HG02642 (cell line): ENCODE data around the gene KLK11.

Source experiments
- ATAC-seq: cut with Tn5 transposase; IDR thresholded peaks from one replicate; pipeline ENCODE4 v1.9.1; 2021; ENCODE audit warnings: mild to moderate bottlenecking; ENCODE audit not compliant: unreplicated experiment, poor library complexity

Gene KLK11

DNA sequence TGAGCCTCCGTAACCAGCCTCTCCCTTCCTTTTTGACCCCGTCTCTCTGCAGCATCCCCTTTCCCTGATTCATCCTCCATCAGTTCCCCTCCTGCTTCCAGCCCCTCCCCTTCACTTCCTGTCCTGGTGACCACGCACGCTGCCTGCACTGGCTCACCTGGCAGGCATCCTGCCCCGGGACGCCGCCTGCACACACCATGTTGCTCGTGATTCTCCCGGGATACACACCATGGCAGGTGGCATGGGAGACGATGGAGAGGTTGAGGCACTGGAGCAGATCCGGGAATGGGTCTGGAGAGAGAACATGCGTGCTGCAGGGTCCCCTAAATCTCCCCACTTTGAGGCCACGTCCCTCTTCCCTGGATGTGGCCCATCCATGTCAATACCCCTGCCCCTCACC lies 4.2 kb upstream of the KLK11 start:
- no peak for ATAC-seq

DNA sequence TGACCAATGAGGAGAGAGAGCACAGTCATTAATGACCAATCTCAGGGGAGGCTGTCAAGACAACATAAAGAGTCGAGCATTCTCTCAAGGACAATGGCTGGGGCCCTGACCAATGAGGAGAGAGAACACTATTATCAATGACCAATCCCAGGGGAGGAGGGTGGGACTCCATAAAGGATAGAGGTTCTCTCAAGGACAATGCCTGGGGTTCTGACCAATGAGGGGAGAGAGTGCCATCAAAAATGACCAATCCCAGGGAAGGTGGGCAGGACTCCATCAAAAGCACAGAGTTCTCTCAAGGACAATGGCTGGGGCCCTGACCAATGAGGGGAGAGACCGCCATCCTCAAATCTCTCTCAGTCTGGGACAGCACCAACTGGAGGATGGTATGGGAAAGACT lies 3.3 kb upstream of the KLK11 start:
- ATAC-seq = no peak

DNA sequence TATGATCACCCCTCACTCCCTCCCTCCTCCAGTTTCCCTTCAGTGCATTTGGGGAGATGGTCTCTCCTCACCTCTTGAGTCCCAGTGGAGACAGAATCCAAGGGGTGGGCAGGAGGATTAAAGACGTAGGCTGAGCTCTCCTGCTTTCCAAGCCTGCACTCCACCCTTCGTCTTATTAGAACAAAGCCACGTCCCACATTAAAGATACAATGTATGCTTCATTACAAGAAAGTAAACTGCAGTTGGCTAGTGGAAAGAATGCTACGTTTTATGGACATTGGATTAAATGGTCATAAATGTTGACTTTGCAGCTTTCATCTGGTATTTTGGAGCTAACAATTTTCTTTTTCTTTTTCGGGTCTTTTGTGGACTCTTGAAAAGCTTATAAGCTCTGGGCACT lies 1.5 kb upstream of the KLK11 start:
- no peak for ATAC-seq

DNA sequence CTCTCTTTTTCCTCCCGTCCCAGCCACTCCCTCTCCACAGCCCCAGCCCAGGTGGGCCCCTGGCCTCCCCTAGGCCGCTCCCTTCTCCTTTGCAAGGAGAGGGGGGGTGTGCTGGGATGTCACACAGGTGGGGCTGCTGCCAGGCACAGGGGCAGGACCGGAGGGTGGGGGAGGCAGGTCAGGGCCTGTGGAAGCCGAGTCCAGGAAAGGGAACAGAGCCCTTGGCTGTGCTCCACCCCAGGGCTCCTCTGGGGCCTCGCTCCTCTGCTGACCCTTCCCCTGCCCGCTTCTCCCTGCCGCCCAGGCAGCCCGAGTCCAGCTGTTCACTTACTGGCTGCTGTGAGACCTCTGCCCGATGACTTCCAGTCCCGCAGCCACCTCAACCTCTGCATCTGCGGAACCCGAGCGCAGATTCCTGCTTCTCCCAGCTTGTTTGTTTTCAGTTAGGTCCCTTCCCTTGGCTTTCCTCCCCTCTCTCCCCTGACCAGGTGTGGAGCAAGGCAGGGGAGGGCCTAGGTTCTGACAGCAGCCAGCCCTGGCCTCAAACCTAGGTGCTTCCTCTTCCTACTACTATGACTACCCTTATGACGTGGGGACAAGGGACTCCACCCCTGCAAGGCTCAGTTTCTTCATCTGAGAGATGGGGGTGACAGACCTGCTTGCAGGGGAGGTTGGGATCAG lies 850 bp upstream of the KLK11 start:
- ATAC-seq = no peak

DNA sequence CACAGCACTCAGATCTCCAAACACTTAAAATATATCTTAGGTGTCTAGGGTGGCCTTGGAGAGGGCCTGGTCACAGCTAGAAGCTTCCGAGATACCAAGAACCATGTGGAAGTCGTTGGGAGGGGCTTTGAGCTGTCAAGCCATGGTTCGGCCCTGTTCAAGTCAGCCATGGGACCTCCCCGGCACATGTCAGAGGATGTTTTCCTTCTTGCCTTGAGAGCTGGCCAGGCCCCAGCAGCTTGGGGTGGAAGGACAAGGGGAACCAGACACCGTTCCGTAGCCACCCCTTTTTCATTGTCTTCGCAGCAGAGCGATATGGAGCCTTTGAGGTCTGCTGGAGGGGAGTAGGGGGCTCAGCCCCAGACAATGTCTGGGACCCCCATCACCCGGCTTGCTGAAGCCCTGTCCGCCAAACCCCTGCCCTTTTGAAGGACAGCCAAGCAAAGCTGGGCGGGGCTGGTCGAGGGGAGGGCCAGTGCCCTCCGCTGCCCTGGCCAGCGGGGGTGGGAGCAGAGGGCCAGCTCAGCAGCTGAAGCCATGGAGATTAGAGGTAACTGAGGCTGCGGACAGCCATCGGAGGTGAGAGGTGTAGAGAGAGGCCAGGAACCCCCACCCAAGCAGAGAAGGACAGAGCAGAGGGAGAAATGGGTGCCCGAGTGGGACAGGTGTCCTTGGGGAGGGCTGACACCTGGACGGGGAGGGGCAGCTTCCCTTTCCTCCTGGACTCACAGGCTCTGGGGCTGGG lies 435 bp downstream of the KLK11 start:
- ATAC-seq = no peak

DNA sequence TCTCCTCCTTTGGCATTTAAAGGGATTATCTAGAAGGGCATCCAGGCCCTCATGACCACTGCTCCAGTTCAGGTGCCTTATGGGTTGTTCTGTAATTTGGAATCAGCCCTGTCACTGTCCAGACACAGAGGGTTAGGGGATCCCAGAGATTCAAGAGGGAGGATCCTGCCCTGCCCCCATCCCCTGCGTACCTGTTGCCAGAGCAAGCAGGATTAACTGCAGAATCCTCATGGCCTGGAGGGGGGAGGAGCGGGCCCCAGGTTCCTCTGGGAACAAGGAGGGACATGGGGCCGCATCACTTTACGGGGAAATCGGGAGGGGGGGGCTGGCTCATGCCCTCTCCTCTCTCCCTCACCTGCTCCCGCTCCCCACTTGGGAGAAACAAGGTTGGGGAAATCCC lies 1.0 kb downstream of the KLK11 start:
- ATAC-seq = no peak

DNA sequence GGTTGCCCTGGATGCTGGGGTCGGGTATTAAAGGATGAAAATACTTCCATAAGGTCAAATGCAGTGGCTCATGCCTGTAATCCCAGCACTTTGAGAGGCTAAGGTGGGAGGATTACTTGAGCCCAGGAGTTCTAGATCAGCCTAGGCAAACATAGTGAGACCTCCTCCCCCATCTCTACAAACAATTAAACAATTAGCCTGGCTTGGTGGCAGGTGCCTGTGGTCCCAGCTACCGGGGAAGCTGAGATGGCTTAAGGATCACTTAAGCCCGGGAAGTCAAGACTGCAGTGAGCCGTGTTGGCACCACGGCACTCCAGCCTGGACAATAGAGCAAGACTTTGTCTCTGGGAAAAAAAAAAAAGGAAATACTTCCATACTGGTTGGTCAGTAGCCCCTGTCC lies 1.5 kb downstream of the KLK11 start:
- no peak for ATAC-seq

DNA sequence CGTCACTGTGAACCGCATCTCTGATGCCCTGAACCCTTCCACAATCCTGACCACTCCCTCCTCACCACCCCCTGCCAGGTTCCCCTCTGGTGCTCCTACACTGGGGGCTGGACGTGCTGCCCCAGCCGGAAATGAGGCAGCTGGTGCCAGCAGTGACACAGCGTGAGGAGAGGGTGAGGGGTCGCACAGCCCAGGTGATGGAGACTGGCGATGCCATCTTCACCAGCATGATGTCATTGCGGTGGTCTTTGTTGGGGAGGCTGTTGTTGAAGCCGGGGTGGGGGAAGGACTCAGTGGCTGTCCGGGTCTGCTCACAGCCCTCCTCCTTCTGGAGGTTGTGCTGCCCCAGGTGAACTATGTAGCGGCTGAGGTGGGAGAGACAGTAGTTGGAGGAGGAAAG lies 2.5 kb downstream of the KLK11 start:
- ATAC-seq = no peak

DNA sequence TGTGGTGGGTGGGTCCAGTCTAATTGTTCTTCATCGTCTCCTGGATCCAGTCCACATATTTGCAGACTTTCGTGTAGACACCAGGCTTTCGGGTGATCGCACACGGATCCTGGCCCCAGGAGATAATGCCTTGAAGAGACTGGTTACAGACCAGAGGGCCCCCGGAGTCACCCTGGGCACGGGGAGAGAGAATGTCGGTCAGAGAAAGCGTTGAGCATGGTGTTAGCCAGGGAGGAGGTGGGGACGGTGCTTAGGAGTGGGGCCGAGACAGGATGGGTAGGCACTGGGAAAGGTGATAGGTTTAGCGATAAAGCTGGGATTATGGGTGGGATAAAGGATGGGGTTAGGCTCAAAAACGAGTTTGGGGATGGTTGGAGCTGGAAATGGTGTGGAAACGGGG lies 3.9 kb downstream of the KLK11 start:
- ATAC-seq = no peak

DNA sequence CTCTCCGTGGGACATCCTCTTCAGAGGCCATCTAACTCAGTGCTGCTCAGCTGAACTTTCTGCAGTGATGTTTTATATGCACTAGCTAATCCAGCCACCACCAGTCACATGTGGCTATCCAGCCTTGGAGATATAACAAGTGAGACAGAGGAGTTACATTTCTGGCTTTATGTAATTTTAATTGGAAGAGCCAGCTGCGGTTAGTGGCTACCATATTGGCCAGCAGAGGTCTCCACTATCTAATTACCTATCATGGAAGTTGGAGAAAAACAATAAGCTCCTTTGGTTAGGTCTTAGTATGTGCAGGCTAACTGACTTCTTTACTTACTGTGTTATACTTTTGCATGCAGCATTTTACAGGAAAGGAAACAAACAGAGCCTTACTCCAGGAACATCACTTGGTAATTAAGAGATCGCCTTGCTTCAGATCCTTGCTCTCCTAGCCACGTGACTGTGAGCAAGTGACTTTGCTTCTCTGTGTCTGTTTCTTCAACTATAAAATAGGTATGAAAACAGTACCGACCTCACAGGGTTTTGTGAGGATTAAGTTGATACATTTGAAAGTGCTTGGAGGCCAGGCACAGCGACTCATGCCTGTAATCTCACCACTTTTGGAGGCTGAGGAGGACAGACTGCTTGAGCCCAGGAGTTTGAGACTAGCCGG lies 5.3 kb downstream of the KLK11 start:
- ATAC-seq = no peak

DNA sequence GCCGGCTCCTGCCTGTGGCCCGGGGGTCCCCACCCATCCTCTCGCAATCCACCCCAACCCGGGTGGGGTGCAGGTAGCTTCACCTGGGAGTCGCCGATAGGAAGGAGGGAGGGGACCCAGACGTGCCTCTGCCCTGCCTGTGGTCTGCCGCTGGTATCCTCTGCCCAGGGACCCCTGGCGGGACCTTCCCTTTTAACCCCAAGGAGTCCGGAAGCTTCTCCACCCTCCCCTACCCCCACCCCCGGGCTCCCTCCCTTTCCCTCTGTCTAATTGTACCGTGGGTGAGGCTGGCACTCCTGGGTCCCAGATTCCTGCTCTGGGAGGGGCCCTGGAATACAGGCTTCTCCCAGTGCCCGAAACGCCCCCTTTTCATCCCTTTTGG lies 6.9 kb downstream of the KLK11 start, which contains the start of gene KLK10:
TSS of gene KLK10 (minus strand) at position 166 of the 382 bp plus-strand sequence. CDS start 579 bp downstream, outside the sequence.
- ATAC-seq = no peak

DNA sequence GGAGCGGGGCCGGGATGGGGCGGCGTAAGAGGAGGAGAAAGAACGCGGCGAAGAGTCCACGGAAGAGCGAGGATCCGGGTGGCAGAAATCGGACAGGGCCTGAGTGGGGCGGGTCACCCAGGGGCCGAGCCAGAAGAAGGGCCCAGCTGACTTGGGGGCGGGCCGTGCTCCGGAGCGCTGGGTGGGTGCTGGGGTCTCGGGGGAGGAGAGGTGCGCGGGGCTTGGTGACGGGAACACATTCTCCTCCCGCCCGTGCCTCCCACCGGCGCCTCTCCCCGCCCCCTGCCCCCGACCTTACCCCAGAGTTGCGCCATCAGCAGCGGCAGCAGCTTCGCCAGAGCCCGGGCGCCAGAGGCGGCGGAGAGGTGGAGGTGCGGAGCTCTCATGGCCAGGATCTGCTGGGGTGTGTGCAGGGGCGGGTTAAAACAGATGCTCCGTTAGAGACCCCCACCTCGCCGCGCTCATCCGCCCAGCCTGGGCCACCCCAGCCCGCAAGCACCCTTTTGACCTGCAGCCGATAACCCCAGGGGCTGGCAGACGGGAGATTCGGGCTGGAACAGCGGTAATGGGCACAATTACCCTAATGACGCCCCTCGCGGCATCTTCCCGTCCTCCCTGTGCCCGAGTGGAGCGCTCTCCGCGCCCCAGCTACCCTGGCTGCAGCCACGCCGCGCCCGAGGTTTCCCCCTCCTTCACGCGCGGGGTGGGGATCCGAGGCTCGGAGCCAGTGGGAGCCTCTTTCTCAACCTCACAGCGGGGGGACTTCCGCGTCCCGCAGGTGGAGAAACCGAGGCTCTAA lies 7.5 kb downstream of the KLK11 start:
- ATAC-seq = no peak

DNA sequence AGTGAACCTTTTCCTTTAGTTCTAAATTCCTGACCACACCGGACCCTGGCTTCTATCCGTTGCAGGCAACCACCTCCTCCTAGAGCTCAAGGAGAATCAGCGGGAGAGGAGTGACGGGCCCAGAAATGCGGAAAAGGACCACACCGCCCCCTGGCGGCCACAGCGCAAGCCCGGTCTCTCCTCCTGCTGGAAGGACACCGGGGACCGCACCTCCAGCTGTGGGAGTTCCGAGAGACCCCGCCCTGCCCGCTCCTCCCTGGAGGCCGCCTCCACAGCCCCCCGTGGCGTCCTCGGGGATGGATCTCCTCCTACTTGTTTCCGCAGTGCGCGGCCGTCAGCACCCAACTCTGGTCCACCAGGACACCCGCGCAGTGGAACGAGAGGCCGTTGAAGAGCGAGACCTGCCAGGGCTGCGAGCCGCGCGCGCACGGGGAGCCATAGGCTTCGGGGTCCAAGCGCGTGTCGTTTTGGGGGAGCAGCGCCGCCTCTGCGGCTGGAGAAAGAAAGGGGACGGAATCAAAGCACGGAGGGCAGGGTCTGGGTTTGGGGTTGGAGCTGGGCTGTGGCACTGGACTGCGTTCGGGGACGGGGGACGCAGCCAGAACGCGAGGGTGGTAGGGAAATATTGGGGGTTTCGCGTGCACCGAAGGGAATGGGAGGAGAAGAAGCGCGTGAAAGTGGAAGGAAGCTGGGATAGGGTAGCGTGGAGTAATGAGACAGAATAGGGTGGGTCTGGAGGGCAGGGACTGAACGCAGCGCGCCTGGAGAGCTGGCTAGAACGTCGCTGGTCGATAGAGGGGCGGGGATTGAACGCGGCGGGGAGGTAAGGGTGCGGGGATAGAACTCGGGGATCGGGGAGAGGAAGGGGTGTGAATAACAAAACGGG lies 9.4 kb downstream of the KLK11 start:
- ATAC-seq = no peak

DNA sequence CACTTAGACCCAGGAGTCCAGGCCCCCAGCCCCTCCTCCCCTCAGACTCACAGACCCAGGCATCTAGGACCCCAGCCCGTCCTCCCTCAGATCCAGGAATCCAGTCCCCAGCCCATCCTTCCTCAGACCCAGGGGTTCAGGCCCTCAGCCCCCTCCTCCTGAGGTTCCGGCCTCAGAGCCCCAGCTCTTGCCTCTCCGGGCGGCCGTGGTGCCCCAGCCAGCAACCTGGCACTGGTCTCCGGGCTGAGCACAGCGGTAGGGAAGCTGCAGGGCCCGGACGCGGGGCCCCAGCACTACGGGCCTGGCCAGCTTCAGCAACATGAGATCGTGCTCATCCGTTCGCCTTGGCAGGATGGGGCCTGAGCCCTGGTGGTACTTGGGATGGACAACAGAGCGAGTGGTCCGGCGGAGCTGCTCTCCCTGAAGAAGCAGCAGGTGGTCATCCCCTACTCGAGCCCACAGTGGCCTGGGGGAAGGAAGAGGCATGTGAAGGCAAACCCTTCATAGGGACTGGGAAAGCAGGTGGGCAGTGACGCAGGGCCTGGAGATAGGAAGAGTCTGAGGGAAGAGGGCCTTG lies 10.6 kb downstream of the KLK11 start:
- no peak for ATAC-seq

DNA sequence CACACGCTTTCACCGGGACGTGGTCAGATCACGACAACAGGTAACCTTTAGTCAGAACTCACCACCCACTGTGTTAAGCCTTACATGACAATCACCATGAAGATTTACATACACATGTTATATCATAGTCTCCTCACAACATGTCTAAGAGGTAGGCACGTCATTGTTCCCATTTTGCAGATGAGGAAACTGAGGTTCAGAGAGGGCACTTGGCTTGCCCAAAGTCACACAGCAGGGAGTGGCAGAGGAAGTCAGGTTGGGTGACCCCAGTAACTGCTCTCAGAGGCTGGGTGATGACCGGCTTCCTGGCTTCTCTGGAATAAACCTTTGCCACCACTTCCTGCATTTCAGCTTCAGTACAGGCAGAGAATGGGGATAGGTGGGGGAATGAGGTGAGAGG lies 12.2 kb downstream of the KLK11 start:
- no peak for ATAC-seq

DNA sequence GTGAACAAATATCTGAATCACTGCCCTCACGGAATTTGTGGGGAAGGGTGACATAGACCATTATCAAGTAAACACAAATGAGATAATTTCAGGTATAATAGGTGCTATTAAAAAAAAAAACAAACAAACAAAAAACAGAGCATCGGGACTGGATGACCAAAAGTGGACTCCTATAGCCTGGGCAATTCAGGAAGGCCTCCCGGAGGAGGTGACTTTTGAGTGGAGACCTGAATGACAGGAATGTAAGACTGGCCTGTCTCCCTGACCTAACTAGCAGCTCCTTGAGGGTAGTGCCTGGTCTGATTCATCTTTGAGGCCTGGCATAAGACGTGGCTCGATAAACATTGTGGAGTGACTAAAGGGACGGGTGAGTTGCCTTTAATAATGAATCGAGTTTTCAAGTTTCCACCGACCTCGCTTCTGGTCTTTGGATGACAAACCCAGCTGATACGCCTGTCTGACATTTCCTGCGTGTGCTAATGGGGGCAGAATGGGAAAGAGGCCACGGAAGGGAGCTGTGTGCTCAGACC lies 13.7 kb downstream of the KLK11 start:
- ATAC-seq = no peak

DNA sequence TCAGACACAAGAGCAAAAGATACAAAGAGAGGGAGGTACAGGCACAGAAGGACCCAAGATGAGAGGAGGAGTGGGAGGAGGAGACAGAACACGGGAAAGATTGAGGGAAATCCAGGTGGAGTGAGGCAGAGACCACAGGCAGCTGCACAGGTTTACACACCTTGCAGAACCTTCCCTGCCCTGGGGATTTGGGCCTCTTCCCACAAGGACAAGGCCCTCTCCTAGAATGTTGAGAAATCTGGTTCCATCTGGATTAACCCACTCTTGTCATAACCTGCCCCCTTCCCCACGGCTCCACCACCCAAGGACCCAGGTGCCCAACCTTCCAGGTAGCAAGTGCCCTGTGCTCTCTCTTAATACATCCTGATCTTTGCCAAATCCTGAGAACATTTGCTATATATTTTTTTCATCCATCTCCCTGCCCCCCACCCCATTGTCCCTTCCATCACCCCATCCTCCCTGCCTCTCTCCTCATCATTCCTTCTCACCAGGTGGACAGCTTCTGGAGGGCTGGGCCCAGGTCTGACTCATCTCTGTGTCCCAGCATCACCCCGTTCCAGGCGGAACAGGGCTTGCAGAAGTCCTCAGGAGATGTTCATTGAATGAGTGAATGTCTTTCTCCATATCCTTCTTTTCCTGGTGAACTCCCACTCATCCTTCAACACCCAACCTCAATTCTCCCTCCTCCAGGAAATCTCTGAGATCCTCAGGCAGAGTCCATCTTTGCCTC lies 16.2 kb downstream of the KLK11 start:
- no peak for ATAC-seq

DNA sequence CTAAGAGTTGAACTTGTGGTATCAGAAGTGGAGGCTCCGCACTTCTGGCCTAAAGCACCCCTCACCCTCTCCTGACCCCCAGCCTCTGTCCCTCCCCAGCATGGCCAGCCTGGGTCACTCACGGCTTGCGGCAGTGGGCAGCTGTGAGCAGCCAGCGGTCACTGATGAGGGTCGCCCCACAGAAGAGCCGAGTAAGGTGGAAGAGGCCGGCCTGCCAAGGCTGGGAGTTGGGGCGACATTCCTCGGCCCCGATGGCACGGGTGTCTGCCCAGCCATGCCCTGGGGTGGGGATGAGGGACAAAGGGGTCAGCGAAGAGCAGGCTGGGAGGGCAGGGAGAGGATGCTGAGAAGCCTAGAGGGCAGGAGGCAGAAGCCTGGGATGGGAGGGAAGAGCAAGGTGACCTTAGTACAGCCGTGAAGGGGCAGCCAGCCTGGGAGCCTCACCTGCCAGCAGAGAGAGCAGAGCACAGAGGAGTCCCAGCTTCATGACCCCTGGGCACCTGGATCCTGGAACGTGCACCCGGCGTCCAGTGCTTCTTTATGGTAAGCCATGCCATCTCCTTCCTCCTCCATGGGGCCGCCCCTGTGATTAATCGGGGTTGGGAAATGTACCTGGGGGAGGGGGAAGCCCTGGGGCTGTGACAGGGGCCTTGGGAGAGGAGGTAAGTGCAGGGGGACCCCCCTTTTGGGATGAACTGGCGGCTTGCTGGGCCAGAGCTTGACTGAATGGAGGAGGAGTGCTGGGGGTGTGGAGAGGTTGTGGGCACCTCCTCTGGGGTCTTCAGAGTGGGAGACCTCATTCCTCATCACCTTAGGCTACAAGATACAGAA lies 17.1 kb downstream of the KLK11 start:
- ATAC-seq = no peak
